H54 (cell line): ENCODE measurements around the gene LSAMP.
A peak's percentile ranks its signal among the peaks of the same experiment; 100 is the strongest.

ENCODE experiments used
- DNase-seq: peaks from one replicate; pipeline ENCODE4 v3.0.0; 2011; ENCODE audit warnings: low spot score, mixed read lengths; ENCODE audit not compliant: insufficient read length
- FAIRE-seq: peaks from 3 replicates; lab custom pipeline; 2011; peaks lifted over from hg19 to GRCh38; lab: Jason Lieb, UNC
- POLR2A ChIP-seq: IDR thresholded peaks from 2 replicates; pipeline ENCODE4 v1.6.1; 2011; ENCODE audit warnings: low read depth, mild to moderate bottlenecking, low read length

LSAMP gene

GRCh38 chr3:116153174-116153573 lies 292.1 kb downstream of the LSAMP start:
- no peak for TF ChIP-seq POLR2A
- peak; percentile 20 for FAIRE-seq
- no peak for DNase-seq

- no peak for TF ChIP-seq POLR2A
- no peak for DNase-seq
- no peak for FAIRE-seq
Observed at GRCh38 chr3:116150655-116151167, 294.6 kb downstream of the LSAMP start.

- FAIRE-seq, result peak; percentile 96
Observed at GRCh38 chr3:116148881-116149851, 296.1 kb downstream of the LSAMP start.

GRCh38 chr3:116145613-116146012 lies 299.7 kb downstream of the LSAMP start:
- TF ChIP-seq POLR2A, result no peak
- DNase-seq (no peak), FAIRE-seq (no peak)

More at GRCh38 chr3:116148881-116149851, 296.1 kb downstream of the LSAMP start:
- TF ChIP-seq POLR2A, result no peak
- DNase-seq, result peak; percentile 6

GRCh38 chr3:116141724-116142123 lies 303.6 kb downstream of the LSAMP start:
- FAIRE-seq, result peak; percentile 85

GRCh38 chr3:116140100-116140689 lies 305.1 kb downstream of the LSAMP start:
- FAIRE-seq, result peak; percentile 6
- no peak for DNase-seq
- TF ChIP-seq POLR2A, result no peak

More at GRCh38 chr3:116141724-116142123, 303.6 kb downstream of the LSAMP start:
- no peak for TF ChIP-seq POLR2A
- DNase-seq, result no peak

- no peak for TF ChIP-seq POLR2A
- FAIRE-seq (peak; percentile 30), DNase-seq (no peak)
Observed at GRCh38 chr3:116139641-116140040, 305.6 kb downstream of the LSAMP start.

GRCh38 chr3:116135457-116136085 lies 309.7 kb downstream of the LSAMP start:
- no peak for TF ChIP-seq POLR2A

GRCh38 chr3:116129187-116129946 lies 315.9 kb downstream of the LSAMP start:
- DNase-seq (no peak), FAIRE-seq (no peak)
- no peak for TF ChIP-seq POLR2A

More at GRCh38 chr3:116135457-116136085, 309.7 kb downstream of the LSAMP start:
- FAIRE-seq (peak; percentile 96), DNase-seq (no peak)

- no peak for TF ChIP-seq POLR2A
Observed at GRCh38 chr3:116127464-116127863, 317.8 kb downstream of the LSAMP start.

GRCh38 chr3:116124166-116124565 lies 321.1 kb downstream of the LSAMP start:
- DNase-seq, result no peak
- no peak for TF ChIP-seq POLR2A
- no peak for FAIRE-seq

More at GRCh38 chr3:116127464-116127863, 317.8 kb downstream of the LSAMP start:
- DNase-seq (no peak), FAIRE-seq (no peak)

- FAIRE-seq (no peak), DNase-seq (no peak)
- TF ChIP-seq POLR2A, result no peak
Observed at GRCh38 chr3:116118475-116119169, 326.7 kb downstream of the LSAMP start.
